Pancreas (tissue), 10 donors: Measurements from ENCODE around the gene LOX. TPM values are rescaled to one million over a fixed set of nuclear protein-coding genes. Genes with fewer than 3 reads are reported as not detected.

Experiments used
- ATAC-seq, 4 donors: fragments of 200-7000 bp; cut with Tn5 transposase; one replicate each; pipeline versions ENCODE4 v1.8.0 to v1.9.1; 2020; ENCODE audit warnings: mild to moderate bottlenecking in 4 of 4, moderate library complexity in 4 of 4
- DNase-seq, 6 donors: peaks; one replicate each; pipeline ENCODE4 v3.0.0-alpha.2; 2020
- FAIRE-seq: peaks from 2 replicates; lab custom pipeline; 2012; peaks lifted over from hg19 to GRCh38; lab: Jason Lieb, UNC
- H3K27ac ChIP-seq, 4 donors: fragments of 200-600 bp; sonication (generic); 1 replicate in 3 of 4; 2 replicates in 1 of 4; pipeline versions ENCODE4 v1.5.0 to v1.8.0; 2020
- H3K27me3 ChIP-seq, 4 donors: fragments of 200-600 bp; one replicate each; pipeline ENCODE4 v1.8.0; 2021
- H3K36me3 ChIP-seq, 3 donors: fragments of 200-600 bp; sonication (generic) in 1 of 3; one replicate each; pipeline versions ENCODE4 v1.5.0 to v1.8.0; 2020 to 2021
- H3K4me1 ChIP-seq, 3 donors: fragments of 200-600 bp; one replicate each; pipeline ENCODE4 v1.8.0; 2021
- H3K4me3 ChIP-seq, 4 donors: fragments of 200-600 bp; sonication (generic) in 2 of 4; one replicate each; pipeline versions ENCODE4 v1.5.0 to v1.8.0; 2020 to 2021
- H3K9me3 ChIP-seq, 4 donors: fragments of 200-600 bp; one replicate each; pipeline ENCODE4 v1.8.0; 2021
- CTCF ChIP-seq, 4 donors: fragments of 200-600 bp; sonication (generic) in 3 of 4; IDR thresholded peaks; one replicate each; pipeline versions ENCODE4 v1.5.0 to v1.8.0; 2021; ENCODE audit warnings: antibody characterized with exemption in 4 of 4
- whole genome bisulfite sequencing, 2 donors: extraction: QIAGEN DNeasy Blood & Tissue Kit; methylation state at CpG; one replicate each; pipeline ENCODE4 v1.1.7; 2013; 5-methylcytosine and 5-hydroxymethylcytosine counted together
- intact Hi-C, 3 donors: fragments of 100-400 bp; cut with DNase I; formaldehyde crosslinking; loops; one replicate each; pipeline versions ENCODE4 v1.11.1 to v1.14.2; 2022
- polyA plus RNA-seq, 2 donors: library from polyadenylated mRNA; stranded (reverse); fragments of 200-250 nt; gene quantifications; one replicate each; pipeline ENCODE4 v1.2.3, GENCODE V29; 2013
- total RNA-seq, 6 donors: library from RNA; stranded (reverse); fragmentation: NEBNext Ultra II Directional in 4 of 6; extraction: Animal tissue kit (Norgen Biotek cat#: 25700) in 4 of 6; gene quantifications; one replicate each; pipeline versions ENCODE4 v1.2.1 to v1.2.4, GENCODE V29; 2021 to 2023
- donor health status: healthy with polysubstance abuse.
- donor health status: DM: no; HTN: no; CAD: no; lungs with moderate emphysema.
- donor health status: DM: no; HTN: no; CAD: no.
- donor health status: control.
- donor health status: control.
- donor health status: Bipolar disorder and iron deficiency.
- donor health status: DM: yes; HTN: yes; CAD: no.
- donor health status: DM: no; HTN: no; CAD: no.
- donor health status: DM: no; HTN: no; CAD: no.
- donor health status: DM: yes; HTN: yes; CAD: no.

Gene LOX
- total and polyA plus RNA-seq, 8 donors: 0.65 to 14.8 (median 2.6) TPM

GRCh38 chr5:122030251-122030650 is 47.8 kb downstream of the LOX start:
- no peak overlapping the region for H3K27ac ChIP-seq
- H3K36me3 ChIP-seq: peaks cover 0 to 9% (median 0%) of the 10 kb centered on the region in 3 donors
- no peak for TF ChIP-seq CTCF (IDR thresholded peaks at IDR 0.05)
- H3K4me3 ChIP-seq: no peak overlapping the region
- no peaks in the 10 kb centered on the region for H3K27me3 ChIP-seq
- DNase-seq (no peak), FAIRE-seq (no peak), ATAC-seq (no peak)
- H3K4me1 ChIP-seq: no peaks in the 10 kb centered on the region
- intact Hi-C loops: no loop called here
- H3K9me3 ChIP-seq: no peaks in the 10 kb centered on the region

- 51 to 63% methylated on average over 1 of the region's 1 CpG for WGBS, 2 donors
- DNase-seq (no peak), ATAC-seq (no peak), FAIRE-seq (no peak)
- no peaks in the 10 kb centered on the region for H3K27me3 ChIP-seq
- no peaks in the 10 kb centered on the region for H3K4me1 ChIP-seq
- H3K36me3 ChIP-seq: peaks cover 0 to 9% (median 0%) of the 10 kb centered on the region in 3 donors
- intact Hi-C loops: no loop called here
- H3K9me3 ChIP-seq: no peaks in the 10 kb centered on the region
- H3K27ac ChIP-seq: no peak overlapping the region
- H3K4me3 ChIP-seq: no peak overlapping the region
- TF ChIP-seq CTCF (IDR thresholded peaks at IDR 0.05): no peak
Measured at GRCh38 chr5:122029818-122030217, 48.2 kb downstream of the LOX start.

- peaks cover 0 to 20% (median 4%) of the 10 kb centered on the region in 3 donors for H3K36me3 ChIP-seq
- H3K27ac ChIP-seq: no peak overlapping the region
- DNase-seq (no peak), ATAC-seq (no peak), FAIRE-seq (no peak)
- H3K4me1 ChIP-seq: no peaks in the 10 kb centered on the region
- no peak for TF ChIP-seq CTCF (IDR thresholded peaks at IDR 0.05)
- 93 to 100% methylated on average over 2 of the region's 2 CpGs for WGBS, 2 donors
- intact Hi-C loops: no loop called here
- H3K27me3 ChIP-seq: no peaks in the 10 kb centered on the region
- no peaks in the 10 kb centered on the region for H3K9me3 ChIP-seq
- no peak overlapping the region for H3K4me3 ChIP-seq
Measured at GRCh38 chr5:122022966-122023365, 55.1 kb downstream of the LOX start.

- 93 to 96% methylated on average over 7 of the region's 7 CpGs for WGBS, 2 donors
Measured at GRCh38 chr5:122019919-122020590, 58.0 kb downstream of the LOX start.

More at GRCh38 chr5:122019919-122020590, 58.0 kb downstream of the LOX start:
- Histone ChIP-seq H3K27ac (no peak overlapping the region), H3K27me3 (no peaks in the 10 kb centered on the region), H3K4me1 (no peaks in the 10 kb centered on the region), H3K4me3 (no peak overlapping the region), H3K9me3 (no peaks in the 10 kb centered on the region), H3K36me3 (peaks cover 0 to 16% (median 4%) of the 10 kb centered on the region in 3 donors)
- ATAC-seq (no peak), DNase-seq (no peak), FAIRE-seq (no peak)
- no peak for TF ChIP-seq CTCF (IDR thresholded peaks at IDR 0.05)
- intact Hi-C loops: no loop called here
